Measurements from ENCODE around the gene CD28. TPM values are rescaled to one million over a fixed set of nuclear protein-coding genes. Genes with fewer than 3 reads are reported as not detected.

CD28 gene
- total RNA-seq, 2 donors from 2014 or later, result 159 to 191 TPM

DNA sequence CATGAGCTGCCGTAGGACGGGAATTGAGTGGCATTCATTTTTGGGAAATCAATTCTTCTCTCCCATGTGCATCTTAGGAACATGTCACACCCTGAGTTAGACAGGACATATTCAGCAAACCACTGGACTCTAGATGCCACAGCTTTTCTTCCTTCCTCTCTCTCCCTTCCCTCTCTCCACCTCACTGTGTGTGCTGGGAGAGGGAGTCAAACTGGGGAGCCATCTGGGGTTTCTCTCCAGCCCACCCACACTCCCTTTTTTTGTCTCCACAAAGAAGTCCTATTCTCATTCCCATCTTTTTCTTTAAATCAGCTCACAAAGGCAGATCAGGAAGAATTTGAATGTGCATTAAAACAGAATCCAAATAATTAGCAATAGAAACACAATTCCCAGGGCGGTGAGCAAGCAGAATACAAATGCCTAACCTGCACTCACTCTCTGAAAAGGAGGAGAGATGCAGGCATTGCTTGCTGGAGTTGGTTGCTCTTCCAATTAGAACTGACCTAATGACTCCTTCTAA lies 15.4 kb downstream of the CD28 start:
- DNase-seq (ENCODE audit: low spot score in 2 of 2) (no peak), ATAC-seq (no peak)
- H3K27ac Mint-ChIP-seq, result peak overlapping the region; percentile 98 to 99
- peaks cover 31 to 83% of the 10 kb centered on the region in 2 donors for H3K36me3 Mint-ChIP-seq
- H3K9me3 Mint-ChIP-seq, result peaks cover 4 to 11% of the 10 kb centered on the region in 2 donors

DNA sequence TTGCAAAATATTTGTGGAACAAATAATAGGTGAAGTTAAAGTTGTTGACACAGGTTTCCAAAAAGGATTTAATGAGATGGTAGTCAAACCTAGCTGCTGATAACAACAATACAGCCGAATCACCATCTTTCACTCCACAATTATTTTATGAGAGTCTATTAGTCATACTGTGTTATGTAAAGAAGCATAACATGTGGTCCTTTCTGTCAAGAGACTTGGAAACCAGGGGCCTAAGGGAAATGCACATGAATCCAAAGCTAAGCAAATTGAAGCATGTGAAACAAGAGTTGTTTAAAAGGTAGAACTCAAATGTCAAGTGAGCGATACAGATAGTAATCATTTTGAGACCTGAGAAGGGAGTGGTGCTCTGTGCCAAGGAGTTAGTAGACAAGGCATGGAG lies 16.0 kb downstream of the CD28 start:
- Mint-ChIP-seq H3K36me3 (peaks cover 29 to 85% of the 10 kb centered on the region in 2 donors), H3K27ac (peak overlapping the region; percentile 98 to 99), H3K9me3 (peaks cover 4 to 8% of the 10 kb centered on the region in 2 donors)
- DNase-seq (ENCODE audit: low spot score in 2 of 2) (peak in 1 of 2 donors; percentile 9), ATAC-seq (peak in 1 of 2 donors; percentile 17)

DNA sequence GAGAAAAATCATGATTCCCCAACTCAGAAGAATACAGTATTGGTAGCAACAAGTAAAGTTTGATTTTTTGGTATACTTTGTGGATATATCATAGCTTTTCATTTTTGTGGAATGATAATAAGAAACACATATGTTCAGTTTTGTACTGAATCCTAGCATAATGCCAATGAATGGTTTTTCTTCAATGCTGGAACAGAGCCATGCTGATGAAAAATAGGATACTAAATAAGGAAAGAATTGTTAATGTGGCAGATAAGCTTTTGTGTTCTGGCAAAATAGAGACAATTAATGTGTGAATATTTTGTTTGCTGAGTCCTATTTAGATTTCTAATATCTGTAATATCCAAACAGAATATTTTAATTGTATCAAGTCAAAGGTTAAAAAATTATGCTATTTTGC lies 21.9 kb downstream of the CD28 start:
- H3K27ac Mint-ChIP-seq, result peak overlapping the region in 1 of 2 donors; percentile 55
- no peak for ATAC-seq

DNA sequence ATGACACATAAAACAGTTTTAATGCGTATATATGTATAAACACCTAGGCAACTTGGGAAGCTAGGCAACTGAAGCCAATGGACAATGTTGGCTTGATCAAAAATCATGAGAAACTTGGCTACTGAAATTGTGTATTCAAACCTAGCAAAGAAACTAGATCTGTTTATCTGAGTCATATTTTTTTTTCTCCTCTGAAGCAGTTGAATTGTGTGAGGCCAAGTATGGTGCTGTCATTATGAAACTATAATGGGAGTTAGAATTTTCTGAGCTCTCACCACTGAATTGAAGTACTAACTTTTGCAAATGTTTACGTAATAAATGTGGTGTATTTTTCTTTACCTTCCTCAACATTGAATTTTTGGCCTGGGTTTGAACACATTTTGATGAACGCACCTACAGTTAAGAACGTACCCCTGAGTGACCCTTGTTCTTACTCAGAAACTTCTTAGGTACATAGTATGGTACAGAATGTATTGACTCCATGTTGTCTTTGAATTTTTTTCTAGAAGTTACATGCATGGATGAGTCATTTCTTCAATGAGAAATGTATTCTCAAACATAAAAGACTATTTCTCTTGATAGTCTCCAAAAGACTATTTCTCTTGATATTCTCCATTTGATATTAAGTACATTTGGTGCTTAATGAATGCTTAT lies 23.8 kb downstream of the CD28 start:
- Mint-ChIP-seq H3K36me3 (peaks cover 56 to 82% of the 10 kb centered on the region in 2 donors), H3K27ac (peak overlapping the region; percentile 91 to 99), H3K9me3 (no peaks in the 10 kb centered on the region)
- ATAC-seq, result peak; percentile 50 to 58
- DNase-seq (ENCODE audit: low spot score in 2 of 2), result no peak

More for the DNA sequence above, 21.9 kb downstream of the CD28 start:
- Mint-ChIP-seq H3K36me3 (peaks cover 40 to 78% of the 10 kb centered on the region in 2 donors), H3K9me3 (no peaks in the 10 kb centered on the region)
- DNase-seq (ENCODE audit: low spot score in 2 of 2), result no peak

DNA sequence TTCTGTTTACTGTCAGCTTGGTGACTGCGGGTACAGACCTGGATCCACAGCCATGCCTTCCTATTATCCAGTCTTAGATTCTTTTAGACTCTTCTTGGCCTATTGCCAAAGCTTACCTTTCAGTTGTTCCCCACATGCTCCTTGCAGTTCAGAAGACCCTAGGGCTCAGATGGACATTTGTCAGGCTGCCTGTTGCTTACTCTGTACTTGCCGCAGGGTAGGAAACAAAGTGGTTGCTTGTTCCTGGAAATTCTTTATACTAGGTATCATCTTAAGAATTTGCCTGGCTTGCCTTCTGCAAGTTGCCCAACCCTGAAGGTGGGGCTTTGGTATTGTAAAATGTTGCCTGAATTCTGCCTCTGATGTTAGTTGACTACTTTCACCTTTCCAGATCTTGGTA lies 24.4 kb downstream of the CD28 start:
- Mint-ChIP-seq H3K27ac (peak overlapping the region; percentile 91 to 99), H3K9me3 (peaks cover 2% of the 10 kb centered on the region in 2 donors), H3K36me3 (peaks cover 63 to 84% of the 10 kb centered on the region in 2 donors)
- no peak for ATAC-seq
- DNase-seq (ENCODE audit: low spot score in 2 of 2), result no peak

DNA sequence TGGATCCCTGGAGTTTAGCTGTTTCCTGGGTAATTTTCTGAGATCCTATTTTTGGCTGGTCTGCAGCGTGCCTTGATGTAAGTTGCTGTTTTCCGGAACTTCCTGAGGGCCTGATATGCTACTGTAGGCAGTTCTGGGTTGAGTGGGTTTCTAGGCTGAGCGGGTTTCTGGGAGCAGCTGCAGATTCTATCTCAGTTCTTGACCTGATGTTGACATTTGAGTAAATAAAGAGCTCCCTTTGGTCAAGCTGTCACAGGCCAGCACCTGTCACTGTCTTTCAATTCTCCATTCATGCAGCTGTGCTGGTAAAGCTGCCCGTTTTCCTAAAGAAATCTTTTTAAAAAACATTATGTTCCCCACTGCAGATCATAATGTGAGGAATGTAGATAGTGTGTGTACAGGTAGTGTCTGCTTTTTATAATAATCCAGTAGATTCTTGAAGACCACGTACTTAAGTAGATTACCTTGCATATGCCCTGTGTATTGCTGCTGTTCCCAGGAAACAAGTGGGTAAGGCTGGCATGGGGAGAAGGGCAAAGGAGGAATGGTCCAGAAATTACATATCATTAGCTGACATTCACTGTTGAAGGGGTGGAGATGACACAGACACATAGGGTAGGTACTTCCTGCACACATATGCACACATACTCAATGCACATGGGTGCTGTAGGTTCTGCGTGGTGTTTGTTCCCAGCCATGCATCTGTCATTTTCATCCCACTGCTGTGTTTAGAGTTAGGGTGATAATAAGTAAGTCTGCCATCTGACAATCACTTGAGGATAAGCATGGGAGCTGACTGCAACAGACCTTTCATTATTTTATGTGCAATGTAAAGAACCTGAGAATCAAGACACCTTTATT lies 25.9 kb downstream of the CD28 start:
- ATAC-seq (no peak), DNase-seq (ENCODE audit: low spot score in 2 of 2) (no peak)
- H3K36me3 Mint-ChIP-seq, result peaks cover 63 to 81% of the 10 kb centered on the region in 2 donors
- H3K27ac Mint-ChIP-seq, result peak overlapping the region; percentile 91 to 99
- H3K9me3 Mint-ChIP-seq, result peaks cover 4 to 5% of the 10 kb centered on the region in 2 donors

DNA sequence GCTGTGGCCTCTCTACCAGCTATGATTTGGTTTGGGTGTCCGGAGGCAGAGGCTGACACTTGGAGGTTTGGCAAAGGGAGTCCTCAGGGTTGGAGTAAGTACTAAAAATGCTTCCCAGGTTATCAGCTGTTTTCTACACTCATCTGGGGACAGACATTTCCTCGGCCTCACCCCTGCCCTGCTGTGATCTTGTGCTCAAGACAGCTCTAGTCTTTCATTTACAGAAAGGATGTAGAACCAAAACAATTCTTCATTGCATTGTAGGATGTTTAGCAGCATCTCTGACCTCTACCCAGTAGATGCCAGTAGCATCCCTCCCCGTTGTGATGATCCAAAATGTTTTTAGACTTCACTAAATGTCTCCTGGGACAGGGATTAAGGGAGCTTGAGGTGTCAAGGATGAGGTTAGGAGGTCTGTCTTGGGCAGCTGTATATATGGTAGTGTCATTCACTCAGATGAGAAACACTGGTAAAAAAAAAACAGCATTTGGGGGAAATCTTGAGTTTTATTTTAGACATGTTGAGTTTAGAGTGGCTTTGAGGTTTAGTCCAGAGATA lies 26.6 kb downstream of the CD28 start:
- peaks cover 4 to 5% of the 10 kb centered on the region in 2 donors for H3K9me3 Mint-ChIP-seq
- H3K27ac Mint-ChIP-seq, result peak overlapping the region; percentile 91 to 99
- ATAC-seq, result no peak
- H3K36me3 Mint-ChIP-seq, result peaks cover 63 to 80% of the 10 kb centered on the region in 2 donors
- DNase-seq (ENCODE audit: low spot score in 2 of 2), result no peak

DNA sequence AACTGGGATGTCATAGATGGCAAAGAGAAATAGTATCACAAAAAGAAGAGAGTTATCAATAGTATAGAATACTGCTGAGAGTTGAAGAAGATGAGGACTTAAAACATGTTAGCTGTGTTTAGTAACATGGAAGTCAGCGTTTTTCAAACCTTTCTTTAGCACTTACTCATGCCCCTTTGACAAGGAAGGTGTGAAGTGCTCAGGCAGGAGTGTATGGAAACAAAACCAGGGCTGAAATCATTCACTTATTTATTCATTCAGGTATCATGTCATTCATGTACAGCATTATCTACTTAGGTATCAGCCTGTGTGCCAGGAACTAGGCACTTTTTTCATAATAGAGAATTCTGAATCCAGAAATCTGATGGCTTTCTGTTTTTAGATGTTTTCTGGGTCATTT lies 27.2 kb downstream of the CD28 start:
- peak overlapping the region; percentile 91 to 99 for H3K27ac Mint-ChIP-seq
- H3K9me3 Mint-ChIP-seq, result peaks cover 4 to 5% of the 10 kb centered on the region in 2 donors
- H3K36me3 Mint-ChIP-seq, result peaks cover 63 to 81% of the 10 kb centered on the region in 2 donors
- ATAC-seq, result peak; percentile 68 to 73
- DNase-seq (ENCODE audit: low spot score in 2 of 2), result no peak

DNA sequence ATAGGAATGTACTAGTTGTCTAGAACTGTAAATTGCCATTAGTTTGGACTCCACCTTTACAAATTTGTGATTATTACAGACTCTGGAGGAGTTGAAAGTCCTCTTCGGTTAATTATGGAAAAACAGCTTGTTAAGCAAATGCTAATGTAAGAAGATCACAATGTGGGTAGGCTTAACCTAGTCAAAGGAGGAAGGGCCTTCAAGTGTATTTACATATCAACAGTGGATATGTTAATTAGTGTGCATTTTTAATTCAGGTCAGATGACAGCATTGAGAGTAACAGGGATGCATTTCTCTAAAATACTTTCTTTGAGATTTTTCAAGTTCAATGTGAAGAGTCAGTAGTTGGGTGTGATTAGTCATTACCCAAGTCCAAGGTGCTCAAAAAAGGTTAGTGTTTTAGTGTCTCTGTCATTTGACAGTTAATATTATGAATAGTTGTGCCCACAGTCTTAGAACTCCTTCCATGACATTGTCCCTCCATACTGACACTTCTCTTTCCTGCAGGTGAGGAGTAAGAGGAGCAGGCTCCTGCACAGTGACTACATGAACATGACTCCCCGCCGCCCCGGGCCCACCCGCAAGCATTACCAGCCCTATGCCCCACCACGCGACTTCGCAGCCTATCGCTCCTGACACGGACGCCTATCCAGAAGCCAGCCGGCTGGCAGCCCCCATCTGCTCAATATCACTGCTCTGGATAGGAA lies 28.0 kb downstream of the CD28 start:
- Mint-ChIP-seq H3K27ac (peak overlapping the region; percentile 91 to 99), H3K9me3 (peaks cover 4 to 5% of the 10 kb centered on the region in 2 donors), H3K36me3 (peaks cover 65 to 82% of the 10 kb centered on the region in 2 donors)
- ATAC-seq (peak; percentile 45 to 54), DNase-seq (ENCODE audit: low spot score in 2 of 2) (peak in 1 of 2 donors; percentile 60)

DNA sequence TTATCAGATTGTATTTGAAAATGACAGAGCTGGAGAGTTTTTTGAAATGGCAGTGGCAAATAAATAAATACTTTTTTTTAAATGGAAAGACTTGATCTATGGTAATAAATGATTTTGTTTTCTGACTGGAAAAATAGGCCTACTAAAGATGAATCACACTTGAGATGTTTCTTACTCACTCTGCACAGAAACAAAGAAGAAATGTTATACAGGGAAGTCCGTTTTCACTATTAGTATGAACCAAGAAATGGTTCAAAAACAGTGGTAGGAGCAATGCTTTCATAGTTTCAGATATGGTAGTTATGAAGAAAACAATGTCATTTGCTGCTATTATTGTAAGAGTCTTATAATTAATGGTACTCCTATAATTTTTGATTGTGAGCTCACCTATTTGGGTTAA lies 30.9 kb downstream of the CD28 start:
- H3K9me3 Mint-ChIP-seq, result peaks cover 8% of the 10 kb centered on the region in 2 donors
- ATAC-seq (peak; percentile 17 to 32), DNase-seq (ENCODE audit: low spot score in 2 of 2) (no peak)
- H3K36me3 Mint-ChIP-seq, result peaks cover 48 to 79% of the 10 kb centered on the region in 2 donors
- H3K27ac Mint-ChIP-seq, result peak overlapping the region; percentile 96 to 99

DNA sequence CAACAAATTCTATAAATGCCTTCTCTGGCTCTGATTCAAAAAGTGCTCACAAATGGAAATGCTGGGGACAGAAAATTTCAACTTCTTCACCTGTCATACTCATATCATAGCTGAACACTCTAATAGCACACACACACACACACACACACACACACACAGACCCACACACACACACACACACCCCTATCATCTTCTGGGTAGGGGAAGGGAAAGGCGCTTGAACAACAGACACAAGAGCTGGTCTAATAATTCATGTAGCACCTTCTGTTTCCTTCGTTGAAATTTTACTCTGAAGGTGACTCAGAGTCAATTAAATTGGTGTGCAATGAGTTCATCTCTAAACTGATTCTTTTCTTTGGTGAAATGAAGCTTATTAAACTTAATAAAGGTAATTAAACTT lies 32.9 kb downstream of the CD28 start:
- H3K27ac Mint-ChIP-seq, result peak overlapping the region; percentile 96 to 99
- ATAC-seq (peak; percentile 6 to 40), DNase-seq (ENCODE audit: low spot score in 2 of 2) (no peak)
- H3K9me3 Mint-ChIP-seq, result peaks cover 12 to 14% of the 10 kb centered on the region in 2 donors
- peaks cover 44 to 80% of the 10 kb centered on the region in 2 donors for H3K36me3 Mint-ChIP-seq

DNA sequence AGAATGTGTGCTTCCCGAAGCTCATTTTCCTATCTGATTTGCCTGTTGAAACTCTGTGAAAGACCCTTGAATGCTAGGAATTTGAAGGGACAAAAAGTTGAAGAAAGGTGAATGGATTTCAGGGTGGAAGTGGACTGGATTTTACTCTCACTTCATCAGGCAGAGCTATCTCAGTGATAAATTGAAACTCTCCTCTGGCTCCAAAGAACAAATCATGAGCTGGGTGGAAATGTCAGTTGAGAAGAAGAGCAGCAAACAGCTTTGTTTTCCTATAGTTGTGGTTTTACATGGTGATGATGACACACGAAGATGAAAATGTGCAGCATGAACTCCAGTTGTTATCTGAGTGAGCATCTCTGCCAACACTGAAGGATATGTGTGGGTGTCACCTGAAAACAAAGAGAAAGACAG lies 34.4 kb downstream of the CD28 start:
- H3K9me3 Mint-ChIP-seq, result peaks cover 17 to 18% of the 10 kb centered on the region in 2 donors
- peak; percentile 75 to 78 for ATAC-seq
- peak overlapping the region; percentile 96 to 99 for H3K27ac Mint-ChIP-seq
- H3K36me3 Mint-ChIP-seq, result peaks cover 35 to 73% of the 10 kb centered on the region in 2 donors
- DNase-seq (ENCODE audit: low spot score in 2 of 2), result no peak

DNA sequence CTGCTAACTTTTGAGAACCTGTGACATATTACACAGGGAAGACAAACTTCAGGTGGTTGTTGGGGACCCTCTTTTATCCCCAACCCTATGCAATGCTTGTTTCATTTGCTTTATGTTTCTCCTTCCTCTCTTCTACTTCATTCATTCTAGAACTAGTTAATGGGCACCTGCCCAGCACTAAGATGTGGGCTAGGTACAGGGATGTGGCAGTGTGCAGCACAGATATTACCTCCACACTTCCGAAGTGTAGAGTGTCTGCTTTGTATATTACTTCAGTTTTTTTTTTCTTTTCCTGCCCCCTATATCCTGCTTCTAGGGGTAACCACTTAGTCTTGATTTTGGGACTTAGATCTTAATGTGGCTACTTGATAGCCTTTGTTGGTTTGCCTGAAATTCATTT lies 35.1 kb downstream of the CD28 start:
- DNase-seq (ENCODE audit: low spot score in 2 of 2) (no peak), ATAC-seq (peak; percentile 6 to 13)
- H3K27ac Mint-ChIP-seq, result peak overlapping the region; percentile 96 to 99
- H3K36me3 Mint-ChIP-seq, result peaks cover 30 to 74% of the 10 kb centered on the region in 2 donors
- peaks cover 14 to 15% of the 10 kb centered on the region in 2 donors for H3K9me3 Mint-ChIP-seq

DNA sequence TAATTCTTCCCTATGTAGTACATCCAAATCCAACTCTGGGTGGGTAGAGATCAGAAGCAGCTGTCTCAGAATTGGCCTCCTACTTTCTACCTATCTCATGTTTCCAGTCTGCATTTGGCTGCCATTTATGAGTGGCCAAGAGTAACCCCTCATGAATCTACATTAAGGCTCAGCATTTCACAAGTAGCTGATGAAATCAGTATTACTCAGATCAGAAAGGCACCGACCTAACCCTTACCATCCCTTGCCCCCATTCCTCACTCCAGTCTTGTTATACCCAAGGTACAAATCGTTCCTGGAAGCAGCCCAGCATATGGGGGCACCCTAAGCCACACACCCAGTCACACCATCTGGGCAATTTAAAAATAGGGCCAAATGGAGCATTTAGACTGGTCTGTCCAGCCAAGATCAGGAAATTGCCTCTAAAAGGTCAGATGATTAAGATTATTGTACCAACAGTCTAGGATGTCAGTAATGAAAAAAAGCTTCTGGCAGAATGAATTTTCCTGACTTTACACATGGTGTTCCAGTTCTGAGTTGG lies 37.1 kb downstream of the CD28 start:
- peak overlapping the region; percentile 83 to 94 for H3K27ac Mint-ChIP-seq
- ATAC-seq (peak in 1 of 2 donors; percentile 11), DNase-seq (ENCODE audit: low spot score in 2 of 2) (no peak)
- H3K9me3 Mint-ChIP-seq, result peaks cover 14 to 15% of the 10 kb centered on the region in 2 donors
- peaks cover 30 to 68% of the 10 kb centered on the region in 2 donors for H3K36me3 Mint-ChIP-seq

DNA sequence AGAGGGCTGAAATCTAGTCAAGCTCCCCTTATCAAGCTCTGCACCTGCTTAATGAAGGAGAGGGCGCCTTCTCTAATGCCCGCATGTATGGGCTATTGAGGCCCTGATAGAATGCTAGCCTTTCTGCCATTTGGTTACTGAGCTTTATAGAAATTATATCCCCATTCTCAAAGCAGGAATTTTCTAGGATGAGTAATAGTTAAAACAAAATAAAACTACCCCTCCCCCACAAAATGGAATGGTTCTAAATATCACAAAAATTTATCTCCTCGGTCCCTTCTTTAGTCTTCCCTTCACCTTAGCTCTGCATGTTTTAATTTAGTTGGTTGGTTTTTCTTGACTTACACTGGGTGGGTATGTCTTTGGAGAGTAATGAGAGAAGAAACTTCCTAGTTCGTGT lies 37.7 kb downstream of the CD28 start:
- Mint-ChIP-seq H3K36me3 (peaks cover 30 to 62% of the 10 kb centered on the region in 2 donors), H3K9me3 (peaks cover 14 to 15% of the 10 kb centered on the region in 2 donors), H3K27ac (peak overlapping the region; percentile 82 to 83)
- DNase-seq (ENCODE audit: low spot score in 2 of 2), result no peak
- no peak for ATAC-seq

DNA sequence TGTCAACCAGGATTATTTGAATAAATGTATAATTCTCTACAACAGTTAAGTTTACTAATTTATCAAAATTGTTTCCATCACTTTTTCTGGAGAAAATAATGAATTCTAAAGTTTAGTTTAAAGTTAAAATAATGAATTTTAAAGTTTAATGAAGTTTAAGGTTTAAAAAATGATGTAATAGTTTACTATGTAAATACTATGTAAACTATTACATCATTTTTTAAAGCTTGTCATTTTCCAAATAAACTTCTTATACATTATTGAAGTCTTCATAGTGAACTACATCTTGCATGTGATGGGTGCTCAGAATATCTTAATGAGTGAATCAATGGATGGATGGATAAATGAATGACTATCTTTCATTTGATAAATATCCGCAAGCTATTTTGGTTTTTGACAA lies 38.8 kb downstream of the CD28 start:
- H3K27ac Mint-ChIP-seq, result no peak overlapping the region
- peaks cover 24 to 62% of the 10 kb centered on the region in 2 donors for H3K36me3 Mint-ChIP-seq
- ATAC-seq, result no peak
- DNase-seq (ENCODE audit: low spot score in 2 of 2), result no peak
- H3K9me3 Mint-ChIP-seq, result peaks cover 14 to 18% of the 10 kb centered on the region in 2 donors
